Suprapubic skin (tissue), 4 donors: ENCODE measurements around the gene CAMK1. TPM values are rescaled to one million over a fixed set of nuclear protein-coding genes. Genes with fewer than 3 reads are reported as not detected.

Experiments
- DNase-seq, 2 donors: peaks; one replicate each; pipeline ENCODE4 v3.0.0-alpha.2; 2019; ENCODE audit warnings: low spot score in 2 of 2
- H3K27ac ChIP-seq: fragments of 200-600 bp; sonication (generic); one replicate; pipeline ENCODE4 v1.5.1; 2019
- H3K27me3 ChIP-seq: fragments of 200-600 bp; sonication (generic); one replicate; pipeline ENCODE4 v1.5.1; 2019
- H3K36me3 ChIP-seq: fragments of 200-600 bp; sonication (generic); one replicate; pipeline ENCODE4 v1.5.1; 2019
- H3K4me1 ChIP-seq: fragments of 200-600 bp; sonication (generic); one replicate; pipeline ENCODE4 v1.5.1; 2019
- H3K4me3 ChIP-seq: fragments of 200-600 bp; sonication (generic); one replicate; pipeline ENCODE4 v1.5.1; 2019; ENCODE audit warnings: mild to moderate bottlenecking
- H3K9me3 ChIP-seq: fragments of 200-600 bp; sonication (generic); one replicate; pipeline ENCODE4 v1.5.1; 2019
- CTCF ChIP-seq, 2 donors: fragments of 200-600 bp in 1 of 2; fragments of 450-650 bp in 1 of 2; sonication (generic) in 1 of 2; IDR thresholded peaks; one replicate each; pipeline ENCODE4 v1.5.1; 2016 to 2019; ENCODE audit warnings: antibody characterized with exemption in 2 of 2, mild to moderate bottlenecking in 1 of 2, moderate library complexity in 1 of 2
- EP300 ChIP-seq: sonication (generic); formaldehyde crosslinking; IDR thresholded peaks from one replicate; pipeline ENCODE4 v1.6.1; 2017; ENCODE audit warnings: antibody characterized with exemption
- POLR2A ChIP-seq, 2 donors: fragments of 450-650 bp; IDR thresholded peaks; one replicate each; pipeline ENCODE4 v1.6.1; 2017; ENCODE audit warnings: antibody characterized with exemption in 2 of 2, mild to moderate bottlenecking in 2 of 2, moderate library complexity in 2 of 2
- POLR2AphosphoS5 ChIP-seq, 3 donors: sonication (generic); formaldehyde crosslinking; IDR thresholded peaks; one replicate each; pipeline ENCODE4 v1.6.1; 2017; ENCODE audit warnings: antibody characterized with exemption in 3 of 3
- WGBS: methylation state at CpG from one replicate; pipeline ENCODE4 v1.1.5; 2018; 5-methylcytosine and 5-hydroxymethylcytosine counted together
- total RNA-seq, 4 donors: library from RNA; depleted of rRNA; stranded (reverse); fragments of >200 nt; gene quantifications; one replicate each; pipeline ENCODE4 v1.1.0, GENCODE V29; 2016

The CAMK1 gene
- total RNA-seq, 4 donors from 2014 or later, result 3.3 to 13.0 (median 5.2) TPM

- no peaks in the 10 kb centered on the region for H3K9me3 ChIP-seq
- H3K27ac ChIP-seq, result no peak overlapping the region
- DNase-seq, result no peak
- no peaks in the 10 kb centered on the region for H3K27me3 ChIP-seq
- peaks cover 82% of the 10 kb centered on the region for H3K36me3 ChIP-seq
- 87% methylated on average over 5 of the region's 5 CpGs for WGBS
- H3K4me3 ChIP-seq, result no peak overlapping the region
- H3K4me1 ChIP-seq, result peaks cover 2% of the 10 kb centered on the region
- TF ChIP-seq CTCF (IDR thresholded peaks at IDR 0.05) (peak in 1 of 2 donors; percentile 14), EP300 (no peak), POLR2A (IDR thresholded peaks at IDR 0.05) (no peak)
These were observed 30.8 kb upstream of the CAMK1 start for GRCh38 chr3:9800529-9800928.

DNA sequence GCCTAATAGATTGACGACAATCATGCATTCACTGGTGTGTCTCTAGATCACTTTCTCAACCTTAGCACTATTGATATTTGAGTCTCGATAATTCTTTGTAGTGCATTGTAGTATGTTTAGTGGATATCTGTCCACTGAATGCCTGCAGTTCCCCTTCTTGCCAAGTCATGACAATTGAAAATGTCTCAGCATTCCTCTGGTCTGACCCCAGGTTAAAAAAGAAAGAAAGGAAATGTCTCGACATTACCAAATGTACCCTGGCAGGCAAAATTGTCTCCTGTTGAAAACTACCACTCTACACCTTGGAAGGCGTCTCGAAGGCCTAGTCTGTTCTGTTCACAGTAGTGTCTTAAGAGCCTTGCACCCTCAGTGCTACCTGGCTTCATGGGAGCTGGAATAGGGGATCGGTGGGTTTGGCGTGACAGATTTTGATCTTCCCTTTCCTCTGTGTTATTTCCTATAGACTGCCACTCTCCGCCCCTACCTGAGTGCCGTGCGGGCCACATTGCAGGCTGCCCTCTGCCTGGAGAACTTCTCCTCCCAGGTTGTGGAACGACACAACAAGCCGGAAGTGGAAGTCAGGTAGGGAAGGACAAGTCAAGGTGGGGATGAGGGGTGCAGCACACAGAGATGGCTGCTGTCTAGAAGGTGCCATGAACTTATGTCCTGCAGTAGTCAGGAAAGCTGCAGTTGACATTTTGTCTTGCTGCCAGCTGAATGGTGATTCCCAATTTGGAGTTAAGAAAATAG, 27.6 kb upstream of the CAMK1 start:
- Histone ChIP-seq H3K27ac (no peak overlapping the region), H3K36me3 (peaks cover 52% of the 10 kb centered on the region), H3K4me1 (peaks cover 23% of the 10 kb centered on the region), H3K27me3 (no peaks in the 10 kb centered on the region), H3K9me3 (no peaks in the 10 kb centered on the region), H3K4me3 (no peak overlapping the region)
- WGBS, result 93% methylated on average over 12 of the region's 12 CpGs
- no peak for DNase-seq
- no peak for TF ChIP-seq EP300
- TF ChIP-seq POLR2A (IDR thresholded peaks at IDR 0.05), result no peak
- no peak for TF ChIP-seq POLR2AphosphoS5 (IDR thresholded peaks at IDR 0.05)
- TF ChIP-seq CTCF (IDR thresholded peaks at IDR 0.05), result no peak

DNA sequence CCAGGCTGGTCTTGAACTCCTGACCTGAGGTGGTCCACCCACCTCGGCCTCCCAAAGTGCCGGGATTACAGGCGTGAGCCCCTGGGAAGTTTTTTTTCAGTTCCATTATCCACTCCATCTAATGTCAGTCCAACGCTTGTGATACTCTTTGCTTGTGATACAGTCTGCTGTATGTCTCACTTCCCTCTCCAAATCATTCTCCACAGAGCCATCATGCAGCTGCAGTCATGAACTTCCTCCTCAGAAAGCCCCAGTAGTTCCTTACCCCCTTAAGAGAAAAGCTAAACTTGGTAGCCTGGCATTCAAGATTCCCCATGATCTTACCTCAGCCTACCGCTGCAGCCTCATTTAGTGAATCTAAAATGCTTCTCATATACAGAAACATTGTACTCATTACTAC, 25.5 kb upstream of the CAMK1 start:
- H3K4me1 ChIP-seq, result peaks cover 28% of the 10 kb centered on the region

DNA sequence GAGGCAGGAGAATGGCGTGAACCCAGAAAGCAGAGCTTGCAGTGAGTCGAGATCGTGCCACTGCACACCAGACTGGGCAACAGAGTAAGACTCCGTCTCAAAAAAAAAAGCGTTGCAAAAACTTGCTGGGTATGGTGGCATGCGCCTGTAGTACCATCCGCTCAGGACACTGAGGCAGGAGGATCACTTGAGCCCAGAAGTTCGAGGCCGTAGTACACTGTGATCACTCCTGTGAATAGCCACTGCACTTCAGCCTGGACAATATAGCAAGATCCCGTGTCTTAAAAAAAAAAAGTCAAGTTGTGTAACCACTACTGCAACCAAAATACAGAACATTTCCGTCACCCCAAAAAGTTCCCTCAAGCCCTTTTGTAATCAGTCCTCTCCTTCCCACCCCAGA, 24.7 kb upstream of the CAMK1 start:
- no peak overlapping the region for H3K27ac ChIP-seq
- 93% methylated on average over 11 of the region's 11 CpGs for WGBS

More for the DNA sequence above, 25.5 kb upstream of the CAMK1 start:
- peaks cover 32% of the 10 kb centered on the region for H3K36me3 ChIP-seq
- no peak overlapping the region for H3K4me3 ChIP-seq
- DNase-seq, result no peak
- H3K27ac ChIP-seq, result no peak overlapping the region
- H3K9me3 ChIP-seq, result no peaks in the 10 kb centered on the region
- no peaks in the 10 kb centered on the region for H3K27me3 ChIP-seq
- TF ChIP-seq POLR2A (IDR thresholded peaks at IDR 0.05), result no peak
- no peak for TF ChIP-seq EP300
- TF ChIP-seq POLR2AphosphoS5 (IDR thresholded peaks at IDR 0.05), result no peak
- TF ChIP-seq CTCF (IDR thresholded peaks at IDR 0.05), result no peak
- WGBS, result 67% methylated on average over 5 of the region's 5 CpGs

More for the DNA sequence above, 24.7 kb upstream of the CAMK1 start:
- Histone ChIP-seq H3K27me3 (no peaks in the 10 kb centered on the region), H3K4me1 (peaks cover 28% of the 10 kb centered on the region), H3K9me3 (no peaks in the 10 kb centered on the region), H3K4me3 (no peak overlapping the region), H3K36me3 (peaks cover 30% of the 10 kb centered on the region)
- TF ChIP-seq POLR2A (IDR thresholded peaks at IDR 0.05), result no peak
- no peak for TF ChIP-seq EP300
- TF ChIP-seq POLR2AphosphoS5 (IDR thresholded peaks at IDR 0.05), result no peak
- no peak for TF ChIP-seq CTCF (IDR thresholded peaks at IDR 0.05)
- DNase-seq, result no peak
